HUES64 (cell line): Measurements from ENCODE around the gene OTOS.

Experiments
- H3K27ac ChIP-seq: 2 replicates; pipeline ENCODE4 v1.7.0; 2013; ENCODE audit warnings: low read depth, low read length, inconsistent platforms
- H3K27me3 ChIP-seq: 2 replicates; pipeline ENCODE4 v1.6.1; 2013; ENCODE audit warnings: mild to moderate bottlenecking, low read length; ENCODE audit not compliant: insufficient read depth
- H3K36me3 ChIP-seq: 2 replicates; pipeline ENCODE4 v1.6.1; 2013; ENCODE audit warnings: mild to moderate bottlenecking, low read length; ENCODE audit not compliant: insufficient read depth
- H3K4me1 ChIP-seq: 2 replicates; pipeline ENCODE4 v1.6.1; 2013; ENCODE audit warnings: mild to moderate bottlenecking, low read length, moderate library complexity; ENCODE audit not compliant: insufficient read depth
- H3K4me3 ChIP-seq: 2 replicates; pipeline ENCODE4 v1.5.1; 2013; ENCODE audit warnings: mild to moderate bottlenecking, low read length, moderate library complexity
- H3K9ac ChIP-seq: 2 replicates; pipeline ENCODE4 v1.6.1; 2013; ENCODE audit warnings: mild to moderate bottlenecking, low read depth, low read length
- H3K9me3 ChIP-seq: 2 replicates; pipeline ENCODE4 v1.6.1; 2013; ENCODE audit warnings: low read depth, low read length; ENCODE audit not compliant: insufficient read depth
- WGBS: fragments of 150-250, 120-280 bp; methylation state at CpG from one replicate; pipeline ENCODE4 v1.1.7; 2013; ENCODE audit warnings: missing lambda C conversion rate; 5-methylcytosine and 5-hydroxymethylcytosine counted together

Gene OTOS

GRCh38 chr2:240147911-240148587 lies 7.6 kb upstream of the OTOS start:
- Histone ChIP-seq H3K4me3 (no peak overlapping the region), H3K9me3 (no peaks in the 10 kb centered on the region), H3K36me3 (no peaks in the 10 kb centered on the region), H3K27ac (no peak overlapping the region), H3K27me3 (no peaks in the 10 kb centered on the region), H3K4me1 (no peaks in the 10 kb centered on the region), H3K9ac (no peak overlapping the region)
- 90% methylated on average over 20 of the region's 20 CpGs for WGBS

- 93% methylated on average over 5 of the region's 5 CpGs for WGBS
- H3K9me3 ChIP-seq, result no peaks in the 10 kb centered on the region
- H3K27ac ChIP-seq, result no peak overlapping the region
- H3K4me1 ChIP-seq, result no peaks in the 10 kb centered on the region
- H3K9ac ChIP-seq, result no peak overlapping the region
- no peak overlapping the region for H3K4me3 ChIP-seq
- H3K27me3 ChIP-seq, result no peaks in the 10 kb centered on the region
- H3K36me3 ChIP-seq, result no peaks in the 10 kb centered on the region
These were observed 6.9 kb upstream of the OTOS start for GRCh38 chr2:240147382-240147781.

- Histone ChIP-seq H3K4me3 (no peak overlapping the region), H3K4me1 (no peaks in the 10 kb centered on the region), H3K36me3 (no peaks in the 10 kb centered on the region), H3K27me3 (no peaks in the 10 kb centered on the region), H3K27ac (no peak overlapping the region), H3K9me3 (no peaks in the 10 kb centered on the region), H3K9ac (no peak overlapping the region)
- WGBS, result 86% methylated on average over 11 of the region's 12 CpGs
These were observed 6.3 kb upstream of the OTOS start for GRCh38 chr2:240146627-240147278.

GRCh38 chr2:240146141-240146561 lies 5.7 kb upstream of the OTOS start:
- Histone ChIP-seq H3K27ac (no peak overlapping the region), H3K9ac (no peak overlapping the region), H3K4me1 (no peaks in the 10 kb centered on the region), H3K27me3 (no peaks in the 10 kb centered on the region), H3K36me3 (no peaks in the 10 kb centered on the region), H3K9me3 (no peaks in the 10 kb centered on the region), H3K4me3 (no peak overlapping the region)
- WGBS, result 90% methylated on average over 10 of the region's 10 CpGs

- H3K36me3 ChIP-seq, result no peaks in the 10 kb centered on the region
- no peaks in the 10 kb centered on the region for H3K9me3 ChIP-seq
- H3K27me3 ChIP-seq, result no peaks in the 10 kb centered on the region
- WGBS, result 94% methylated on average over 13 of the region's 13 CpGs
- H3K27ac ChIP-seq, result no peak overlapping the region
- no peak overlapping the region for H3K9ac ChIP-seq
- H3K4me3 ChIP-seq, result no peak overlapping the region
- 0 out of 2 replicates have a peak, but pooled peaks cover 4% of the 10 kb centered on the region for H3K4me1 ChIP-seq
These were observed 5.0 kb upstream of the OTOS start for GRCh38 chr2:240145461-240145860.

- Histone ChIP-seq H3K4me3 (no peak overlapping the region), H3K9me3 (no peaks in the 10 kb centered on the region), H3K27ac (no peak overlapping the region), H3K27me3 (no peaks in the 10 kb centered on the region), H3K36me3 (no peaks in the 10 kb centered on the region), H3K9ac (no peak overlapping the region), H3K4me1 (peaks cover 10% of the 10 kb centered on the region)
- 89% methylated on average over 20 of the region's 20 CpGs for WGBS
These were observed 4.3 kb upstream of the OTOS start for GRCh38 chr2:240144649-240145261.

GRCh38 chr2:240143801-240144648 lies 3.6 kb upstream of the OTOS start:
- 49% methylated on average over 36 of the region's 36 CpGs for WGBS
- Histone ChIP-seq H3K4me1 (peaks cover 10% of the 10 kb centered on the region), H3K27ac (no peak overlapping the region), H3K9me3 (no peaks in the 10 kb centered on the region), H3K9ac (no peak overlapping the region), H3K27me3 (no peaks in the 10 kb centered on the region), H3K36me3 (no peaks in the 10 kb centered on the region), H3K4me3 (no peak overlapping the region)

GRCh38 chr2:240143276-240143675 lies 2.8 kb upstream of the OTOS start:
- H3K36me3 ChIP-seq, result no peaks in the 10 kb centered on the region
- H3K4me1 ChIP-seq, result peaks cover 10% of the 10 kb centered on the region
- no peak overlapping the region for H3K4me3 ChIP-seq
- H3K9ac ChIP-seq, result no peak overlapping the region
- H3K9me3 ChIP-seq, result no peaks in the 10 kb centered on the region
- 75% methylated on average over 6 of the region's 6 CpGs for WGBS
- no peak overlapping the region for H3K27ac ChIP-seq
- no peaks in the 10 kb centered on the region for H3K27me3 ChIP-seq

- H3K9ac ChIP-seq, result no peak overlapping the region
- H3K27me3 ChIP-seq, result no peaks in the 10 kb centered on the region
- H3K36me3 ChIP-seq, result no peaks in the 10 kb centered on the region
- peaks cover 10% of the 10 kb centered on the region for H3K4me1 ChIP-seq
- H3K4me3 ChIP-seq, result no peak overlapping the region
- H3K27ac ChIP-seq, result no peak overlapping the region
- H3K9me3 ChIP-seq, result no peaks in the 10 kb centered on the region
- 95% methylated on average over 5 of the region's 5 CpGs for WGBS
These were observed 2.4 kb upstream of the OTOS start for GRCh38 chr2:240142859-240143258.

GRCh38 chr2:240142256-240142775 lies 1.9 kb upstream of the OTOS start:
- 90% methylated on average over 16 of the region's 16 CpGs for WGBS
- Histone ChIP-seq H3K9ac (no peak overlapping the region), H3K36me3 (no peaks in the 10 kb centered on the region), H3K4me1 (peaks cover 10% of the 10 kb centered on the region), H3K27me3 (peaks cover under 1% of the 10 kb centered on the region; the same call in 1 of the 2 replicates), H3K4me3 (no peak overlapping the region), H3K27ac (no peak overlapping the region), H3K9me3 (no peaks in the 10 kb centered on the region)
